Dedifferentiated amniotic fluid mesenchymal stem cell (primary cell): Measurements from ENCODE around the gene RASSF6.
"Not testable (repeated sequence)": the region's sequence is repeated elsewhere in the genome, so short reads cannot be mapped to it uniquely, and the experiment has no call there.

ENCODE experiments used
- DNase-seq: peaks from one replicate; pipeline ENCODE4 v3.0.0-alpha.2; 2016; ENCODE audit errors: extremely low spot score

Gene RASSF6

DNA sequence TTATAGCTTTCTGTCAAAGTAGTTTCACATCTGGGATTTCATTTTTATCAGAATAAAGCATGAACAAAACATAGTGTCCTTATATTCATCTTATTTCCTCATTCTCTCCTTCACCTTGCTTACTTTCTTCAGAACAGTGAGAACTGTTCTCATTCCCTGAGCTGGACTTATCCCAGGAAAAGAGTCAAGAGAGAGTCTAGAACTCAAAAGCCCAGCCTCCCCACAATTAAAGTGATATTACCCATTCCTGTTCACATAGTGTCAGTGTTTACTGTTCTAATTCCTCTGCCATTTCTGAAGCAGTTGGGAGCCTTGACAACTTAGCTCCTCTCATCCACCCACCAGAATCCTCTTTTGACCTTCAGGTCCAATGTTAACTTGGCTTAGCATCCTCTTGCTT is 42.9 kb downstream of the RASSF6 start:
- DNase-seq: no peak

GRCh38 chr4:73576381-73576780 is 43.9 kb downstream of the RASSF6 start:
- no peak for DNase-seq

DNA sequence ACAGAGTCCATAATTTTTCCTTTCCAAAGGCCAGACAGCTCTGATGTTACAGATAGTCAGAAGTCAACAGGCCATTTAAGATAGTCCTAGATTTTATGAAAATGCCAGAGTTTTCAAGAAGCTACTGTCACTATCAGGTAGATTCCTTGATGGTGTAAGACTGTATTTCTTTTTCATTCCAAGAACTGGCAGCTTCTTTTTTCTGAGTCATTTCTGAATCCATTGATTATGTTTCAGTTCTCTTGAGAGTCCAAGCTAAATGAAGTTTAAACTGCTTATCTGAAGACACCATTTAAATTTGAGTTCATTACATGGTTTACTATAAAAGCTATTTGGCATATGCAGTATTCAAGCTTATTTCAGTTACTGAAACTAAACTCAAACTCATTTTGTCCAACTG is 44.6 kb downstream of the RASSF6 start:
- no peak for DNase-seq

GRCh38 chr4:73573794-73574528 is 46.3 kb downstream of the RASSF6 start:
- peak; percentile 80 for DNase-seq

GRCh38 chr4:73550865-73551264 is 69.4 kb downstream of the RASSF6 start:
- DNase-seq: not testable (repeated sequence)

GRCh38 chr4:73544620-73545019 is 75.6 kb downstream of the RASSF6 start:
- DNase-seq: no peak

DNA sequence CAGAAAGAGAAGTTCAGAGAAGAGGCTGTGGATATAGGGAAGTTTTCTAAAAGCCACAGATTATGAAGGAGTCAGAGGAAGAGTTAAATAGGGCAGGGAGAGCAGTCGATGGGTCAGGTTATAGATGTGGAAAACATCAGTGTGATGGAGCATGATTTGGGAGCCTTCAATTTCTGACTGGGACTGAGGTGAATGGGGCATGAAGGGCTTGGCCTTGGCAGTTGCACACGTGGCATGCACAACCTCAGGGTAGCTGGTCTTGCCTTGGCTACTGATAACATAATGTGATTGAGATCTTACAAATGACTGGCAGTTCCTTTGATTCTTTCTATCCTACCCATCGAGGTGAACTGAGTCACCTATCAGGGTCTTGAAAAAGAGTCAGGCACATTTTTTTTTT is 79.0 kb downstream of the RASSF6 start:
- DNase-seq: no peak

DNA sequence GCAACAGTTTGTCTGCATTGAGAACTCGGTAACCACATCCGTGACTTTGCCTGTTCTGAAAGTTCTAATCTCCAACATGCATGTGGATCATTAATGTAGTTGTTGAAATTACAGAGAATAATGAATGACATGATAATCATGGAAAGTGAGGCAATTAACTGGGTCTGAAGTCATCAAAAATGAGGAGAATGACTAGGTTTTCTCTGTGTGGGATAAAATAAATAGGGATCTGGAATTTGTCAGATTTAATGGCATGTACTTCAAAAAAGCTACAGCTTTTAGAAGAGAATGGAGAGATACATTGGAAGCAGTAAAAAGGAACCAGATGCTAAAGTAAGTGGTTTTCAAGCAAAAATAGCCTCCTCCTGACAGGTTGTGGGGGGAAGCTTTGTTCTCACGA is 79.4 kb downstream of the RASSF6 start:
- DNase-seq: no peak

DNA sequence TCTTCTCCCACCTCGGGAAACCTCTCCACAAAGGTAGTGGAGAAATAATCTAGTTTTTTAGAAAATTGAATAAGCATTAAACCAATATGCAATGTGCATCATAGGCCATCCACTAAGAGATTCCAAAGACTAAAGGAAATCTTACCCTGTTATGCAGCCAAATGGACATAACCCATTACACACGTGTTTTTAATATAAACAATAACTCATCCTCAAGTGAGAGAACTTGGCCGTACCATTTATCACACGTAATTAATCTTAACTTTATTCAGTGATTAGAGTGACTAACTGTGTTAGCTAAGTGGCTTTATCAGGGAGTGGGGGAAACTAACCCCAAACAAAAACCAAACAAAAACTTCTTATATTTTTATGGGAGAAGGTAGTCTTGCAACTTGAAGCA is 80.8 kb downstream of the RASSF6 start:
- DNase-seq: no peak

DNA sequence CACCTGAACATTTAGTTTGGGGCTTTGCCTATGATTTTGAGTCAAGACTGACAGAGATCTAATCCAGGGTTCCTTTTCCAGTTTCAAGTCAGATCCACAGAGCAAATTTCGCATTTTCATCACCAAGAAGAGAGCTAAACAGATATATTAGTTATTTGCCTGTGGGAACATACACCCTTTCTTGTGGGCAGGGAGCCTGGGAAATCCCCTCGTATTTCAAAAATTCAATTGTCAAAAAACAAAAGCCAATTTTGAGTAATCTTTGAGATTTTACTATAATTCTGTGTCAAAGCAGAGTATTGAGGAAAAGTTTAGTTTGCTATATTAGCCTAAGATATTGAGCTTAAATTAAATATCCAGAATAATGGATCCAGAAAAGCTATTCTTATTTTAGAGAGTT is 82.1 kb downstream of the RASSF6 start:
- DNase-seq: no peak

DNA sequence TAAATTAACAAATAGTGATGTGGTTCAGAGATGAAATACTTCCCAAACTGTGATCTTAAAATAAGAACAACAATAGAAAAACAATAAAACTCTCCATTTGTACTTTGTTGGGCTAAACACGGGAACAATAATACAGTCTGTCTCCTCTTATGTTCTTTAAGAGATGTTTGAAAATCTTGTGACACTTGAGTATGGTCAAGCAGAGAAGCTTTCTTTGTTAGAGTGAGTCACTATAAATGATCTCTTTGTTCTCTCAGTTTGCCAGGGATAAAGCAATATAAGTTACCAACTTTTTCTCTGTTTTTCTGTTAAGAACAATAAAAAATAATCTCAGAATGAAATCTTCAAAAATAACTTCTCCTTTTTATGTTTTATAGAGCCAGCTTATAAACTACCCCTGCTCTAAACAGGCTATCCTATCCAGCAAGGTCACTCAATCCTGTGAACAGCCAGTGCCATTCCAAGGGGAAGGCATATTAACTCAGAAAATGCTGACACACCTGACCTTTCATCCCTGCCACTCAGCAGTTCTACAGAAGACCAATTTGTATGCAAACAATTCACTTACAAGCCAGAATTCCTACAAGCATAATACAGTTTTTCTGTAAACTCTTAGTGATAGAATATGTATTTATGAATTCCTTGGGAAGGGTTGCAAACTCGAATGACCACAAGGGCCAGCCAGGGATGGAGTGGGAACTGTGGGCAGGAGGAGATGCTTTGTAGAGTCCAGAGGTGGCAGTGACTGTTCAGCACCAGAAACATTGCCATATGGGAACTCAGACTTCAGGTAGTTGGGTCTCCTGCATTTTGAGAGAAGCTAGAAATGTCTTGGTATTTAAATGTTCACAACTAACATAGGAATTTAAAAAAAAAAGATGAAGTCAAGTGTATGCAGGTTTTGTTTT is 86.5 kb downstream of the RASSF6 start:
- DNase-seq: no peak

- DNase-seq: no peak
These were observed 92.1 kb downstream of the RASSF6 start for GRCh38 chr4:73528171-73528570.

GRCh38 chr4:73527196-73527595 is 93.0 kb downstream of the RASSF6 start:
- no peak for DNase-seq

DNA sequence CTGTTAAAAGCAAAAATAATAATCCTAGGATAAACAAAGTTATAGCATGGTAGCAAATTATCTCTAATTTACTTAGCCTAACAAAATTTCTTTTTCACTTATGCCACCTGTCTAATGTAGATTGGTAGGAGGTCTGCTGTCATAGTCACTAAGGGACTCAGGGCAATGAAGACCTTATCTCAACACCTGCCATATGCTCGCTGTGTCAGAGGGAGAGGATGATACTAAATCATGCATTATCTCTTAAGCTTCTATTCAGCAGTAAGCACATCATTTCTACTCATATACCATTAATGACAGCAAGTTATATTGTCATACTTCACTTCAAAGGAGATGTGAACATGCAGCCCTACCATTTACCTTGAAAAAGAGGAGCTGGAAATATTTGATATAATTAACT is 94.6 kb downstream of the RASSF6 start:
- no peak for DNase-seq

DNA sequence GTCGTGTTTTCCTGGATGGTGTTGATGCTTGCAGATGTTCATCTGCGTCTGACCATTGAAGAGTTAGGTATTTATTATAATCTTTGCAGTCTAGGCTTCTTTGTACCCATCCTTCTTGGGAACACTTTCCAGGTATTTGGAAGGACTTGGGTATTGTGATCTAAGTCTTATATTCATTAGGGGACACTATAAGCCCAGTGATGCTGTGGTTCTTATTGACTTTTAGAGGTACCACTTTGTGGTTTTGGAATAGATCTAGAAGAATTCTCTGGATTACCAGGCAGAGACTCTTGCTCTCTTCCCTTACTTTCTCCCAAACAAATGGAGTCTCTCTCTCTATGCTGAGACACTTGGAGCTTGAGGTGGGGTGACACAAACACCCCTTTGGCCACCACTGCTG is 97.1 kb downstream of the RASSF6 start:
- DNase-seq: no peak
